Mucosa of stomach (tissue), 1 donor: ENCODE measurements around the gene EEF2KMT.
"Not testable (repeated sequence)": the region's sequence is repeated elsewhere in the genome, so short reads cannot be mapped to it uniquely, and the experiment has no call there.

ENCODE experiments used
- H3K27me3 ChIP-seq: one replicate; pipeline ENCODE4 v1.7.0; 2013; ENCODE audit warnings: mild to moderate bottlenecking, low read length; ENCODE audit not compliant: control insufficient read depth, insufficient read depth
- H3K36me3 ChIP-seq: one replicate; pipeline ENCODE4 v1.7.0; 2013; ENCODE audit warnings: low read length; ENCODE audit not compliant: control insufficient read depth, insufficient read depth
- H3K4me1 ChIP-seq: one replicate; pipeline ENCODE4 v1.7.0; 2013; ENCODE audit warnings: mild to moderate bottlenecking, low read length; ENCODE audit not compliant: control insufficient read depth, insufficient read depth
- H3K4me3 ChIP-seq: one replicate; pipeline ENCODE4 v1.7.0; 2013; ENCODE audit warnings: low read length
- H3K9ac ChIP-seq: one replicate; pipeline ENCODE4 v1.7.0; 2013; ENCODE audit warnings: mild to moderate bottlenecking, low read length, moderate library complexity
- H3K9me3 ChIP-seq: one replicate; pipeline ENCODE4 v1.7.0; 2013; ENCODE audit warnings: mild to moderate bottlenecking, low read length, moderate library complexity; ENCODE audit not compliant: control insufficient read depth
- donor health status: Pancreatic carcinoma.

Gene EEF2KMT

DNA sequence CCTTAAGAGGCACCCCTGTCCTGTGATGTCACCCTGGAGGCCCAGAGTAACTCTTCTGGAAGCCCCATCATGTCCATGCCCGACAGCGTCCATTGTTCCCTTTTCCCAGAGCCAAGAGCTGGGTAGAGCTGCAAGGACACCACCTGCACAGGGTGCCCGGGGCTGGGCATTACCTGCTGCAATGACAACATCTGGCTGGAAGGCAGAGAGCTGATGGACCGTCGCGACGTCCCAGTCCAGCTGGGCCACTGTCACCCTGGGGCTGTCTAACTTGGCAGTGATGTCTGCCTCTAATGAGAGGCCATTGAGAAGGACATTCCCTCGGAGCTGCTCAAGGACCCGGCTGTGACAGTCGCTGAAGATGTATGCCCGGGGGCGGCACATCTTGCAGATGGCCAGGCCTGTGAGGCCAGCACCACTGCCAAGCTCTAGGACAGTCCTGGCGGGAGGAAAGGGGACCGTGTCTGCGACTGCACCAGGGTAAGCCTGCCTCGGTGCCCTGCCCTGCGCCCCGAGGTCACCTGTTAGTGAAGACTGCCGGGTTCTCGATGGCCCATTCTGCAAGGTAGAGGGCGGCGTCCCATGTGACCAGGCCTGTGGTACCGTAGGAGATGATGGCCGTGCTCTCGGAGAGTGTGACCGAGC lies 7.6 kb downstream of the EEF2KMT start:
- not testable (repeated sequence) for H3K36me3 ChIP-seq, H3K4me3 ChIP-seq, H3K4me1 ChIP-seq, H3K9ac ChIP-seq, H3K27me3 ChIP-seq, H3K9me3 ChIP-seq

- not testable (repeated sequence) for H3K9ac ChIP-seq, H3K4me1 ChIP-seq, H3K9me3 ChIP-seq, H3K4me3 ChIP-seq, H3K27me3 ChIP-seq, H3K36me3 ChIP-seq
Observed at GRCh38 chr16:5088936-5089335, 8.7 kb downstream of the EEF2KMT start.

GRCh38 chr16:5088086-5088790 lies 9.4 kb downstream of the EEF2KMT start:
- H3K4me3 ChIP-seq, H3K4me1 ChIP-seq, H3K9me3 ChIP-seq, H3K27me3 ChIP-seq, H3K9ac ChIP-seq, H3K36me3 ChIP-seq: not testable (repeated sequence)

DNA sequence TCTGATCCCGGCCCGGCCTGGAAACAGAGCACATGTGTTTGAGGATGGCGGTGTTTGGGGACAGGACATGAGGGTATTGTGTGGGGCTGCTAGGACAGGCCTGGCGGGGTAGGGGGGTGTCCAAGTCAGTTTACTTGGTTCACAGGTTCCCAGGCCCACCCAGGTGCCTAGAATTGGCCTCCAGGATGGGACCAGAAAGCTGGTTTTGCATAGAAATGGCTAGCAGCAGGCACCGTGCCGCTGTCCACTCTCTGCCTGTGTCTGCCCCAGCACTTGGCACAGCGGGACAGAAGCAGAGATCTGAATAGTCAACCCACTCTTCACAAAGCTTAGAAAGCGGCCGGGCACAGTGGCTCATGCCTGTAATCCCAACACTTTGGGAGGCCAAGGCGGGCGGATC lies 11.9 kb downstream of the EEF2KMT start:
- H3K27me3 ChIP-seq, H3K4me1 ChIP-seq, H3K9me3 ChIP-seq, H3K4me3 ChIP-seq, H3K9ac ChIP-seq, H3K36me3 ChIP-seq: not testable (repeated sequence)

GRCh38 chr16:5084802-5085201 lies 12.8 kb downstream of the EEF2KMT start:
- H3K4me3 ChIP-seq, H3K9ac ChIP-seq, H3K27me3 ChIP-seq, H3K4me1 ChIP-seq, H3K9me3 ChIP-seq, H3K36me3 ChIP-seq: not testable (repeated sequence)

DNA sequence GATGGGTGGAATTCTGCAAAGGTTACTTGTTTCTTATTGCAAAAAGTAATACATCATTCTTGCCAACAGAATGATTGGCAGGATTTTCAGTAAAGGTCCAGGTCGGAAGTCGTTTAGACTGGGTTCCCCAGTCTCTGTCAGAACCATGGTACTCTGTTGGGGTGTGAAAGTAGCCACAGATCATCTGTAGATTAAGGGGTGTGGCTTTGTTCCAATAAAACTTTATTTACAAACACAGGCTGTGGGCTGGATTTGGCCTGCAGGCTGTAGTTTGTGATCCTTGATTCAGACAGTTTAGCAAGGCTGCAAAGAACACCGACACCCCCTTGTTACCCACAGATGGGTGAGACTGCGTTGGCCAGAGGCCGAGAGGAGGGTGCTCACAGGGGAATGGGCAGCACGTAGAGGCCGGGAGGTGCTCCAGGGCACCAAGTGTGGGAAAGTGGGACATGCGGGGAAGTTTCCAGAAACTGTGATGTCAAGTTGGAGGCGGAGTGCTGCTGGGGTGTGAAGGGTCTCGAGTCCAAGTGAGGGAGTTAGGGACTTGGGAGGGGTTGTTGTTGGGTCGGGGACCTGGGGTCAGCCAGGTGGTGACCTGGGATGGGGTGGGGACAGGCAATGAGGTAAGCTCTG lies 13.4 kb downstream of the EEF2KMT start:
- H3K4me1 ChIP-seq, H3K9me3 ChIP-seq, H3K27me3 ChIP-seq, H3K4me3 ChIP-seq, H3K36me3 ChIP-seq, H3K9ac ChIP-seq: not testable (repeated sequence)

DNA sequence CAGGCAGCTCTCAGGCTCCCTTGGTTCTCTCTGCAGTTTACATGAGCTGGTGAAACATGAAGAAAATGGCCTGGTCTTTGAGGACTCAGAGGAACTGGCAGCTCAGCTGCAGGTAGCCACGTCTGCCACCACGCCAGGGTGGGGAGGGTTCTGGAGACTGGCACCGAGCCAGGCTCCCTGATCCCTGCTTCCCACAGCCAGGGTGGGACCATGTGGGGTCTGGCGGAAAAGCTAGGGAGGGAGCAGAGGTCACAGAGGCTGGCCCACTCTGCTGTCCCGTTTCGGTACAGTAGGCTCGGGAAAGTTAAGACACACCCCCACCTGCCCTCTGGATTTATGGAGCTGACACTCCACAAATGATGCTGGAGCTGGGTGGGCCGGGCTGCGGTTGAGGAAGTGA lies 13.9 kb downstream of the EEF2KMT start:
- H3K9me3 ChIP-seq, H3K4me1 ChIP-seq, H3K4me3 ChIP-seq, H3K27me3 ChIP-seq, H3K36me3 ChIP-seq, H3K9ac ChIP-seq: not testable (repeated sequence)

DNA sequence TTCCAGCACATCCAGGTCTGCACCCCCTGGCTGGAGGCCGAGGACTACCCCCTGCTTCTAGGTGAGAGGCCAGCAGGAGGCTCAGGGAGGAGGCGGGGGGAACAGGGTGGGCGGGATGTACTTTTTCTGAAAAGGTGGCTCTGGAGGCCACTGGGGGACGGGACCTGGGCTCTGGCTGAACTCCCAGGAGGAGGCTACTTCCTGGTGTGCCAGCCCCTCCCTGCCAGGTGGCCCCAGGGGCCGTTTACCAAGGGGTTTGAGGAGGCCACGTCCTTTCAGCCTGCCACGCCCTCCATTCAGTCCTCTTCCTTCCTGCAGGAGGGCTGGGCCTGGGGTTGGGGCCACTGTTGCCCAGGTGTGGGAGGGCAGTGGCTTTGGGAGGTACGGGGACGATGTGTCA lies 16.6 kb downstream of the EEF2KMT start:
- H3K9me3 ChIP-seq, H3K27me3 ChIP-seq, H3K36me3 ChIP-seq, H3K4me3 ChIP-seq, H3K4me1 ChIP-seq, H3K9ac ChIP-seq: not testable (repeated sequence)

DNA sequence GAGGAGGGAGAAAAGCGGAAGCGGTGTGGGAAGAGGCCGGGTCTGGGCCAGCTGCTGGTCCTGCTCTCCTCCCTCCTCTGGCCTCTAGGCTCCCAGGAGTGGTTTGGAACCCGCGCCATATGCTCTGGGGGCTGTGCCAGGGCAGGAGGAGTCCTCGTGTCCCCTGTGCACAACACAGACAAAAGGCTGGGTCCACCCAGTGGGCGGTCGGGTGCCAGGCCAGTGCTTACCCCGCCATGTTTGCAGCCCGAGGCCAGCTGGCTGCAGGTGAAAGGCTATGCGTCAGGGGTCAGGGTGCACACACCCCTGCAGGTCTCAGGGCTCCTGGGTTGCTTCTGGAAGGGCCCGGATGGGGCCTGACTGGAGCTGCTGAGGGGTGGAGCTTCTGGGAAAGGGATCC lies 17.1 kb downstream of the EEF2KMT start:
- H3K36me3 ChIP-seq, H3K9ac ChIP-seq, H3K27me3 ChIP-seq: not testable (repeated sequence)

DNA sequence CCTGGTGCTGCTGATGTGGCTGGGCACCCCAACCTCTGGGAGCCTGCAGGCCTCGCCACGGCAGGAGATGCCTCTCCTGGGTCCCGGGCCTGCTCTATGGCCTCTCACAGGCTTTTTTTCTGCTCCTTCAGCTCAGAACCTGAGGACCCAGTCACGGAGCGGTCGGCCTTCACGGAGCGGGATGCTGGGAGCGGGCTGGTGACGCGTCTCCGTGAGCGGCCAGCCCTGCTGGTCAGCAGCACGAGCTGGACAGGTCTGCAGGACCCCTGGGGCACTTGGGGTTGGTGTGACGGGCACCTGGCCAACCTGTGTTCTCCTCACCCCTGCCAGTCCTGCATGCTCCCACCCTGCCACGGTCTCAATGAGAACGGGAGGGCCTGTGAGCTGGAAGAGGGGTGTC lies 19.0 kb downstream of the EEF2KMT start:
- Histone ChIP-seq H3K36me3 (peaks cover 11% of the 10 kb centered on the region), H3K9me3 (no peaks in the 10 kb centered on the region), H3K9ac (no peak overlapping the region), H3K27me3 (no peaks in the 10 kb centered on the region), H3K4me1 (peaks cover 5% of the 10 kb centered on the region), H3K4me3 (no peak overlapping the region)

More for the DNA sequence above, 17.1 kb downstream of the EEF2KMT start:
- H3K4me3 ChIP-seq, H3K9me3 ChIP-seq, H3K4me1 ChIP-seq: not testable (repeated sequence)

GRCh38 chr16:5077304-5077703 lies 20.3 kb downstream of the EEF2KMT start:
- peaks cover 11% of the 10 kb centered on the region for H3K36me3 ChIP-seq

DNA sequence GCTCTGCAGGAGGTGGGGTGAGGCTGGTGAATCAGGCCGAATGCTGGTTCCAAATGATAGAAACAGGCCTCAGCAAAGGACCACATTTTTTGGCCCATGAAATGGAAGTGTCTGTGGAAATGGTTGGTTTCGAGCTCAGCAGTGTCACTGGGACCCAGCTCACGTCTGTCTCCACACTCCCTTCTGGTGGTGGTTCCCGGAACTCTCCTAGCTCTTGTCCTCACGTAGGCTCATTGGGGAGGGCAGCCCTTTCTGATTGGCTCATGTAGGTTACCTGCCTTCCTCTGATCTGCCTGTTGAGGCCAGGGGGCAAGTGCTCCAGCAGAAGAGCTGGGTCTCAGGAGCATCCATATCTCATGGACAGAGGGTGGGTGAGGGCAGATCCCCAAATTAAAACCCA lies 22.0 kb downstream of the EEF2KMT start:
- no peak overlapping the region for H3K4me3 ChIP-seq
- H3K4me1 ChIP-seq: peaks cover 17% of the 10 kb centered on the region
- no peaks in the 10 kb centered on the region for H3K9me3 ChIP-seq
- peaks cover 11% of the 10 kb centered on the region for H3K36me3 ChIP-seq
- no peak overlapping the region for H3K9ac ChIP-seq
- H3K27me3 ChIP-seq: no peaks in the 10 kb centered on the region

More at GRCh38 chr16:5077304-5077703, 20.3 kb downstream of the EEF2KMT start:
- peaks cover 12% of the 10 kb centered on the region for H3K4me1 ChIP-seq
- H3K27me3 ChIP-seq: no peaks in the 10 kb centered on the region
- no peak overlapping the region for H3K4me3 ChIP-seq
- H3K9ac ChIP-seq: no peak overlapping the region
- no peaks in the 10 kb centered on the region for H3K9me3 ChIP-seq
